GM21360 (cell line): Measurements from ENCODE around the gene BOLA3.
"Not testable (repeated sequence)": the region's sequence is repeated elsewhere in the genome, so short reads cannot be mapped to it uniquely, and the experiment has no call there.

Experiments
- ATAC-seq: cut with Tn5 transposase; IDR thresholded peaks from one replicate; pipeline ENCODE4 v1.9.1; 2021; ENCODE audit warnings: mild to moderate bottlenecking, moderate library complexity; ENCODE audit not compliant: unreplicated experiment

The BOLA3 gene, protein sequence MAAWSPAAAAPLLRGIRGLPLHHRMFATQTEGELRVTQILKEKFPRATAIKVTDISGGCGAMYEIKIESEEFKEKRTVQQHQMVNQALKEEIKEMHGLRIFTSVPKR

DNA sequence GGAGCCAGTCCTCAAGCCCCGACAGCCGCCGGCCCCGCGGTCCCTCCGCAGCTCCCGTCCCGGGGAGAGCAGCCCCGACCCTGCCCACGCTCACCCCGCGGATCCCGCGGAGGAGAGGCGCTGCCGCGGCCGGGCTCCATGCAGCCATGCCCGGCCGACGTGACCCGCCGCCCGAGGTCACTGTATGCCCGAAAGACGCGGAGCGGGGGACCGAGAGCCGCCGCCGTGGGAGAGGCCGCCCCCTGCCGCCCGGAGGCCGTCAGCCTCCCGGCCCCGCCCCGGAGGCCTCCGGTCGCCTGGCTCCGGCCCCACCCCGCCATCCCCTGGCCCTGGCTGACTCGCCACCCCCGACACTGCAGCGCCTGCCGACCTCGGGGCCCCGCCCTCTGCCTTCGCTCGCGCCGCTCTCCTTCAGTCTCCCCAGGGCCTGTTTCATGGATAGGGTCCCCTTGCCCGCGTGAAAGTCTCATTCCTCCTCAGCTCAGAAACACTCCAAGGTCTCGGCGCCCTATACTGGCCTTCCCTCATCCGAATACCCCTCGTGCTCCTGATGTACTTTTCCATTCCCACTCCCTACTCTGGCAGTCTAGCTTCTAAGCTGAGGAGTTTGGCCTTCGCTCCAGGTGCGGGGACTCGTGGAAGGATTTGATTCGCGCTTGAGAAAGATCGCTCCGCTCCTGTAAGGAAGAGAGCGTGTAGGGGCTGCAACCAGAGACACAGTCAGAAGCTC is at the start of gene BOLA3:
TSS of gene BOLA3 (minus strand) at position 186 of the 730 bp plus-strand sequence. CDS start at position 148, 38 bp downstream.
- ATAC-seq: peak; percentile 88

DNA sequence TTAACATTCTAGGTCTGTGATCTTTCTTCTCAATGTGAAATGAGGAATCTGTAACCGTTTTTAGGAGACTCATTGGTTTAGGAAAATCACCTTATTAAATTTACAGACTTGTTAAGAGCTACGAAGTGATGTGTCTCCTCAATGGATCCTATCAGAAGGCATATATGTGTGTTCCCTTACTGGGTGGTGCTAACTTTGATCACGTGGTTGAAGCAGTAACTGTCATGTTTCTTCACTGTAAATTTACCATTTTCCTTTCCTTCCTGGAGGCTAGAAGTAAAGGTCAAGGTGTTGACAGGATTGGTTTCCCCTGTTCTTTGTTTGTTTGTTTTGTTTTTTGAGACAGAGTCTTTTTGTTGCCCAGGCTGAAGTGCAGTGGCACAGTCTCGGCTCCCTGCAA is 49.3 kb upstream of the BOLA3 start:
- no peak for ATAC-seq

DNA sequence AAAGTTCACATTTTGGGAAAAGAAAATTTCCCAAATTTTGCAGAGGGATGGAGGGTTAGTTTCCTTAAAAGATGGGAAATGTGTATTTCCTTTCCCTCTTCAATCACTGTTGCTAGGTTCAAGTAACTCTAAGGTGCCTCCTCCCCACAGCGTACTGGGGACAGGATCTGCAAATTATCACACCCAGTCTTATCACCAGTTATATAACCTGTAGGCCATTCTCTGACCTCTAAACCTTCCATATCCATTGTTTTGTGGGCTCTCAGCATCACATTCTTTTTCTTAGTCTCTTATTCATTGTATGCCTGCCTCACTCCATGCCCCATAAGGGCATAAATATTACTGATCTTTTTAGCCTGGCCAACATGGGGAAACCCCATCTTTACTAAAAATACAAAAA is 47.1 kb upstream of the BOLA3 start:
- ATAC-seq: no peak

DNA sequence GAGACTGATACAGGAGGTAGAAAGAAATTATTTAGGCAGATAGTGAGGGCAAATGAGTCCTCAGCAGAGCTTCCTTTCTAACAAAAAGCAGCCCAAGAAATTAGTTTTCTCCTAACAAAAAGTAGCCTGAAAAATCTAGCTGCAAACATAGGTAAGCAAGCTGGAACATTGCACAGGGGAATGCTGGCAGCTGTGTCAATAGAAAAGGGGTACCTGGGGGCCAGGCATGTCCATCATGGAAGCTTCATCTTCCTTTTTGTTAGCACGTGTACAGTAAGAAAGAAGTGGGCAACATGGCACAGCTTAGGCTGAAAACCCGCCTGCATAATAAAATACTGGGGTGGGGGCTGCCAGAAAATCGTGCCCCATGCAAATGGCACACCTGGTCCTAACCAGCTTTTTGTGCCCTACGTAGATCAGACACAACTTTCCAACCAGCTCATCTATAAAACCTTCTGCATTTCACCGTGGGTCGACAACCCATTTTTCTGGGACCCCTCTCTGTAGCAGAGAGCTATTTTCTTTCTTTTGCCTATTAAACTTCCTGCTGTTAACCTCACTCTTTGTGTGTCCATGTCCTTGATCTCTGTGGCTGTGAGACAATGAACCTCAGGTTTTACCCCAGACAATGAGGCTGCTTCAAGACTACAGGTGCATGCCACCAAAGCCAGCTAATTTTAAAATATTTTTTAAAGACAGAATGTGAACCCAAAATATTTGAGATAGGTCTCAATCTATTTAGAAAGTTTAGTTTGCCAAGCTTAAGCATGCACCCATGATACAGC is 44.1 kb upstream of the BOLA3 start:
- no peak for ATAC-seq

DNA sequence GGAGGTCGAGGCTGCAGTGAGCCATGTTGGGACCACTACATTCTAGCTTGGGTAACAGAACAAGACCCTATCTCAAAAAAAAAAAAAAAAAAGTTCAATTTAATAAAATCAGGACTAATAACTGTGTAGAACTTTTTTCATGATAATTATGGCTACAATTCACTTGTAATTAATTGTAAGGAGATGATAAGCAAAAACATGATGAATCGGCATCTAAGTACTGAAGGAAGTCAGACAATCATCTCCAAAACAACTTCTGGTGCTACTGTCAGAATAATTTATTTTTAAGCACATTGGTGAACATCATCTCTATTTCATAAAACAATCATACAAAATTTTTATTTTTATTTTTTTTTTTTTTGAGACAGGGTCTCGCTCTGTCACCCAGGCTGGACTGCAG is 41.0 kb upstream of the BOLA3 start:
- no peak for ATAC-seq

DNA sequence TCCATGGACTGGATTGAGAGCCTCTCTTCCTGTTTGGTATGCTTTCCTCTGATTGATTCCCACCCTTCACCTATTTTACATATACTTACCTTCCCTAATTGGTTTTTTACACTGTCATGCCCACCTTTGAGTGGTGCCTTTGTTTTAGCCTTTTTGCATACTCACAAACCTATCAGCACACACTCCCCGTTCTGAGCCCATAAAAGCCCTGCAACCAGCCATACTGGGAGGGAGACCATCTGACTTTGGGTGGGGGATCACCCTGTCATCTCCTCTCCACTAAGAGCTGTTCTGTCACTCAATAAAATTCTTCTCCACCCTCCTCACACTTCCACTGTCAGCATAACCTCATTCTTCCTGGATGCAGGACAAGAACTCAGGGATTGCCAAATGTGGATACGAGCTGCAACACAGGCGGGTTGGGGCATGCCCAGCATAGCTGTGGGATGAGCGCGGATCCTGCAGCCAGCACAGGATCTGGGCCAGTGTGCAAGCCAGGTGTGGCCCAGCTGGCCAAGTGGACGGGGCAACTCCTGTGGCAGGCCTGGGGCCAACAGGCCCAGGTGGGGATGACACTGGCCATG is 40.4 kb upstream of the BOLA3 start:
- no peak for ATAC-seq

DNA sequence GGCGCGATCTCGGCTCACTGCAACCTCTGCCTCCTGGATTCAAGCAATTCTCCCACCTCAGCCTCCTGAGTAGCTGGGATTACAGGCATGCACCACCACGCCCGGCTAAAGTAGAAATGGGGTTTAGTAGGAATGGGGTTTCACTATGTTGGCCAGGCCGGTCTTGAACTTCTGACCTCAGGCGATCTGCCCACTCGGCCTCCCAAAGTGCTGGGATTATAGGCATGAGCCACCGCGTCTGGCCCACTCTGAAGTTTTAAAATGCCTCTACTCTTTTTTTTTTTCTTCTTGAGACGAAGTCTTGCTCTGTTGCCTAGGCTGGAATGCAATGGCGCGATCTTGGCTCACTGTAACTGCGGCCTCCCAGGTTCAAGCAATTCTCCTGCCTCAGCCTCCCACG is 39.0 kb upstream of the BOLA3 start:
- not testable (repeated sequence) for ATAC-seq

DNA sequence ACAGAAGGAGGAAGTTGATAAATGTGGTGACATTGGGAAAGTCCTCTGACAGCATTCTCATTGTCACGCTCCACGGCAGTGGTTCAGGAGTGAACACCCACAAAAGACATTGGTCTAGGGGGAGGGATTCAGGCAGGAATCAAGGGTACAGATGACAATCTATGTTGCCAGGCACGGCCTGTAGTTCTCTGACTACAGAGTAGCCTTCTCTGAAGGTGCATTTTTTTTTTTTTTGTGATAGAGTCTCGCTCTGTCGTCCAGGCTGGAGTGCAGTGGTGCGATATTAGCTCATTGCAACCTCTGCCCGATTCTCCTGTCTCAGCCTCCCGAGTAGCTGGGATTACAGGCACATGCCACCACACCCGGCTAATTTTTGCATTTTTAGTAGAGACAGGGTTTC is 38.3 kb upstream of the BOLA3 start:
- peak; percentile 60 for ATAC-seq

DNA sequence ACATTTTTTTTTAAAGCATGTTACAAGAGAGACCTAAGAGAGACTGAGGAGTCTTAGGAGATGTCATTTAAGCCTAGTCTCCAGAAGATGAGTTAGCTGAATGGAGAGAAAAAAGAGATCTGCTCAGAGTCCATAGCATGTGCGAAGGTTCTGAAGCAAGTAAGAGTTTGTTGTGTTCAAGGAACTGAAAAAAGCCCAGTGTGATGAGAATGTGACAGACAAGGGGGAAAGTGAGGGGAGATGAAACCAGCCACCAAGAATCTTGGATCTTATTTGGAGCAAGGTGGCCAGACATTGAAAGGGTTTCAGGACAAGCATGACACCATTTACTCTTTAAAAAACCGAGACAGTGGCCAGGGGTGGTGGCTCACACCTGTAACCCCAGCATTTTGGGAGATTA is 36.2 kb upstream of the BOLA3 start:
- ATAC-seq: no peak

DNA sequence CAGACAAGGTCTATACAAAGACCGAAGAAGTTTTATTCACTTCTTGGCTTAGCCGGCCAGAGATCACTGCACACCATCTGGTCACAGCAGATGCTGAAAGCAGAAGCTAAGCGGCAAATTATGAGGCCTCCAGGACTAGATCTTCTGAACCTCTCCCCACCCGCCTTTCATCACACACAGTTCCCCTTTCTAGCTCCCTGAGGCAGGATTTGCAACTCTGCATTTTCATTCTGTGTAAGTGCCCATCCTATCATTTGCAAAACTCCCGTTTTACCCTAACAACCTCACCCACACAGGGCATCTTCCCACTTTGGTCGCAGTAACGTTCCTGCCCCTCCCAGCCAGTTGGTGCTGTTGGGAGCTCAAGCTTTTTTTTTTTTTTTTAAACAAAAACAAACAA is 34.0 kb upstream of the BOLA3 start:
- ATAC-seq: peak; percentile 29

DNA sequence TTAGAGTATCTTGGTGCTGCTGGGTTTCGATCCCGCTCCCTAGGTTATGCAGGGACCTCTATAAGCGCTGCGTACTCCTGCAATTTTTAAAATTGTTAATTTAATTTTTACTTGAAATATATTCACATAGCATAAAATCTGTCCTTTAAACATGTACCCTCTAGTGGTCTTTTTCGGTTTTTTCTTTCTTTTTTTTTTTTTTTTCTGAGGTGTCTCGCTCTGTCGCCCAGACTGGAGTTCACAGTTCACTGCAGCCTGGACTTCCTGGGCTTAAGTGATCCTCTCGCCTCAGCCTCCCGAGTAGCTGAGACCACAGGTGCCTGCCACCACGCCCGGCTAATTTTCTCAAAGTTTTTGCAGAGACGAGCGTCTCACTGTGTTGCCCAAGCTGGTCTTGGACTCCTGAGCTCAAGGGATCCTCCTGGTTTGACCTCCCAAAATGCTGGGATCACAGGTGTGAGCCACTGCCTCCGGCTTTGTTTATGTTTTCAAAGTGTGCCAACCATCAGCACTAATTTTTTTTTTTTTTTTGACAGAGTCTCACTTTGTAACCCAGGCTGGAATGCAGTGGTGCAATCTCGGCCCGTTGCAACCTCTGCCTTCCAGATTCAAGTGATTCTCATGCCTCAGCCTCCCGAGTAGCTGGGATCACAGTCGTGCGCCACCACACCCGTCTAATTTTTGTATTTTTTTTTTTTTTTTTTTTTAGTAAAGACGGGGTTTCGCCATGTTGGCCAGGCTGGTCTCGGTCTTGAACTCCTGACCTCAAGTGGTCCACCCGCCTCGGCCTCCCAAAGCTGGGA is 31.6 kb upstream of the BOLA3 start:
- peak; percentile 11 for ATAC-seq

DNA sequence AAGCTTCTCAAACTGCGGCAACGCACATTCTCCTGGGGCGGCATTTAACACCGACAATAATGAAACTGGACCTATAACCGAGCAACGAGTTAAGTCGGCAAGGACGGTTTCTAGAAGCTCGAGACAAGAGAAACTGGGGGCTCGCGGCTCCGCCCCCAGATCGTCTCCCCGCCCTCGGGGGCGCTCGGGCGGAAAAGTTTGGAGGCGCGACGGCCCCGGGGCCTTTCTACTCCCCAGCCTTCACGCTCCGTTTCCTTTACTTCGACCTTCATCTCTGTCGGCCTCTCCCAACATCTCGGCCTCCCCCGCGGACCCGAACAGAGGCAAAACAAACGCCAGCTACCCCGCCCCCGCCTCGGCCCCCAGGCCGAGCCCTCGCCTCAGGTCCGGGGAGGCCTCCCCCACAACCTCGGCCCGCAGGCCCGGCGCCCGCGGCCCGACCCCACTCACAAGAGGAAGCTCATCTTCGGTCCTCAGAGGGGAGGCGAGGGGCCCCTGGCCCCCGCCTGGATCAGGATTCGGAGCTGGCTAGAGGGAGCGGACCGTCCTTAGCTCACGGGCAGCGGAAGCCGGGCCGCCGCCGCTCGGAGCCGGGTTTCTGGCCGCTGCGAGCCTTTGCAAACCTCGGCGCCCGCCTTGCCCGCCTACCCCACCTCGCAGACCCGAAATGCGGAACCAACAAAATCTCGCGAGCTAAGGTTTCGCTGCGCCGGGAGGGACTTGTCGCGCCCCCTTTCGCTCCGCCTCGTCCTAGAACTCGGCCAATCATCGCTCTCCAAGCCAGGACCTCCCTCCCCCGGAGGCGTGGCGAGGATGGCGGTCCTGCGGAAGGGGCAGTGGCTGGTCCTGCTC is 30.7 kb upstream of the BOLA3 start, which contains the start of gene MOB1A:
TSS of gene MOB1A (minus strand) at position 669 of the 852 bp plus-strand sequence. CDS start at position 464, 205 bp downstream.
- peak; percentile 69 for ATAC-seq

DNA sequence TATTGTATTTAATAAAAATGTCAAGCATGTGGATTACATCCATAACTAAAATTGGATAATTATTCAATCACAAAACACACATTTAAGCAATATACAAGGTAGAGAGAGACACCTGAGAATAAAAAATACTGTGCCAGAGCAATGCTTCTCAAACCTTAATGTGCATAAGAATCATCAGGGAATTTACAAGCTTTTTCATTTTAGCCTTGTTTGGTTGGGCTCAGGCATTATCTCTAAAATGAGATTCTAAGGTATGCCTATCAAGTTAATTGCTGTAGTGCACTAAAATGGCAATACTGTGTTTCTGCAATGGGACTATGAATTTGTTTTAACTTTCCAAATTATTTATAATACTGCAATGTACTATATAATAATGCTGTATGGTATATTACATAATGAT is 30.0 kb upstream of the BOLA3 start:
- ATAC-seq: no peak

DNA sequence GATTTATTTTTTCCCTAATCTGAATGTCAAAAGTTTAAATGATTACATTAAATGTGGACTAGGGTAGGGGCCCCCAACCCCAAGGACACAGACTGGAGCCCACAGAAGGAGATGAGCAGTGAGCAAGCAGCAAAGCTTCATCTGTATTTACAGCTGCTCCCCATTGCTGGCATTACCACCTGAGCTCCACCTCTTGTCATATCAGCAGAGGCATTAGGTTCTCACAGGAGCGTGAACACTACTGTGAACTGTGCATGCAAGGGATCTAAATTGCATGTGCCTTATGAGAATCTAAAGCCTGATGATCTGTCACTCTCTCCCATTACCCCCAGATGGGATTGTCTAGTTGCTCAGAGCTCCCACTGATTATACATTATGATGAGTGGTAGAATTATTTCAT is 27.2 kb upstream of the BOLA3 start:
- no peak for ATAC-seq

DNA sequence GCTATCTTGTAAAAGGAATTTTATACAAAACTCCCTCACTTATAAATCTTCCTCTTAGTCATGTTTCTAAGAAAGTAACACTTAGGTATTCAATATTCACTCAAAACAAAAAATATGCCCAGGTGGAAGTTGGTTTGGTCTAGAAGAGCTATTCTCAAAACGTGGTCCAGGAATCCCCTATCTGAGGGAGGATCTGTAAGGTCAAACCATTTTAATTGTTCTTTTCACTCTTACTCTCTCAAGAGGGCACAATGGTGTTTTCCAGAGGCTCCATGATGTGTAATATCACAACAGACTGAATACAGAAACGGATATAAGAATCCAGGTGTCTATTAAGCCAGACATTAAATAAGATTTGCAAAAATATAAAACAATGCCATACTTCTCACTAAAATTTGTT is 21.0 kb upstream of the BOLA3 start:
- ATAC-seq: no peak

DNA sequence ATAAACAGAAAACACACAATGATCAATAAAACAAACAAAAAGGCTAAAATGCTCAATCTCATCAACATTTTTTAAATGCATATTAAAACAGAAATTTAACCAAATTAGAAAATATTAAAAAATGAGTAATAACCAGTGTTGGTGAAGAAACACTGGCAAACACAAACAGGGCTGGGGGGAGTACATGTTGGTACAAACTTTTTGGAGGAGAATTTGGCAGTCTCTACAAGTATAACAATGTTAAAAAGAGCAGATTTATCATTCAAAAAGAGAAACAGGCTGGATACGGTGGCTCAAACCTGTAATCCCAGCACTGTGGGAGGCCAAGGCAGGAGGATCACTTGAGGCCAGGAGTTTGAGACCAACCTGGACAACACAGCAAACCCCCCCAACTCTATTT is 17.0 kb upstream of the BOLA3 start:
- no peak for ATAC-seq

DNA sequence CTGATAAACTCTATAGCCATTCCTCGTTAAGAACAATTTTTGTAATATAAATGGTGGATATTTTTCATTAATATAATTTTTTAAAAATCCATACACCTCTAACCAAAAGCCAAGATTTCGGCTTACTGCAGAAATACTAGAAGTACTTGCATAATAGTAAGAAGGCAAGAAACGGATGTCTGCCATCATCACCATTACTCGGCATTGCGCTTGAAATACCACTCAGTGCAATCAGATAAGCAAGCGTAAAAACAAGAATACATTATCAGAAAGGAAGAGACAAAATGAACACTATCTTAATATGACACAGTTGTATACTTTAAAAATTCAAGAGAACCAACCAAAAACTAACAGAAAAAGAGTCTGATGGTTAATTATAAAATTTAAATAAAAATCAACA is 15.2 kb upstream of the BOLA3 start:
- no peak for ATAC-seq

DNA sequence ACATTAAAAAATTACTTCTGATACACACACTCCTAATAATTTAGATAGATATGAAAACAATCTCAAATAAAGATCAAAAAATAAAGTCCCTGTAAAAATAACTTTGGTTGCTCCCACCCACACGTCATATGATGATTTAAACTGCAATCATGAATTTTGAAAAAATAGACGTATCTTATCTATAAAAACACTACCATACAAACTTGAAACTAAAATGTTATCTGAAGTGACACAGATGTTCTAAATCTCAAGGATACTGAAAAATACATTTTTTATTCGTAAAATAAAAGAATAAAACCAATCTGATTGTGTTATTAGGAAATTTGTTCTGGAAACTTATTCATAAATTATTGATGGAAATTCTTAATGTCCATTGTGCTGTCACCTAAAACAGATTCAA is 8.1 kb upstream of the BOLA3 start:
- ATAC-seq: no peak

DNA sequence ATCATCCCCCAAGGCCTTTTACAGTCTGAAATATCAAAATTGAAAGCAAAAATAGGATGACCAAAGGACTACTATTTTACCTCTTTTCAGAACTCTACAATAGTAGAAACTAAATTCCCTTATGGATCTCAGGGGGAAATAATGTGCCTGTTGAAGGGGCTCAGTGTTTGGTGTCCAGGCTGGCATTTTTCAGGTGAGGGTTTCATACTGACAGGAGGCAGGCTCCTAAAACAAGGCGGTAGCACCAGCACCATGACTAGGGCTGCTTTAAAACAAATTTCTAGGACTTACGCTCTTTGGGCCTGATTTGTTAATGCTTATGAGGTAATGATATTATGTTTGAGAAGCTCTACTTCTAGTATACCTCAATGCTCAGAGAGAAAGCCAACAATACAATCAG is 5.2 kb upstream of the BOLA3 start:
- no peak for ATAC-seq
